Measurements from ENCODE around the gene TRIM62.

DNA sequence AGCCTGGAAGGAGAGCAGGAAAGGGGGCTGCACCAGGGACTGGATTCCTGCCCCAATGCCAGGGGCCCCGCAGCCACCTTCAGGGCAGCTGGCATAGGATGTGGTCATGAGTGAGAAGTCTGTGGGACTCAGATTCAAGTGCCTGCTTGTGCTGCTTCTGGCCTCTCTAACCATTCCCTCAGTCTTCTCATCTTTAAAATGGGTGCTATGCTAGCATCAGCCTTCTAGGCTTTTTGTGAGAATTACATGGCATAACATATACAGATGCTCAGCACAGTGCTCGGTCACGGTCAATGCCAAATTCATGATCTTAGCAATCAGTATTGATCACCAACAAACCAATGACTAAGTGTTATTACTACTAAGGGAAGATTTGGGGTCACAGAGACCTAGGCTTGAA, 23.5 kb downstream of the TRIM62 start:
- TF ChIP-seq SIN3A (IDR thresholded peaks at IDR 0.05; ENCODE audit: borderline replicate concordance, insufficient read depth, low read length), result no peak
- TF ChIP-seq TAF1 (IDR thresholded peaks at IDR 0.05; ENCODE audit: borderline replicate concordance, insufficient read depth, low read length), result no peak
- TF ChIP-seq POLR2AphosphoS5 (IDR thresholded peaks at IDR 0.05; ENCODE audit: low read depth, low read length), result no peak
- TF ChIP-seq, protein P1, sequence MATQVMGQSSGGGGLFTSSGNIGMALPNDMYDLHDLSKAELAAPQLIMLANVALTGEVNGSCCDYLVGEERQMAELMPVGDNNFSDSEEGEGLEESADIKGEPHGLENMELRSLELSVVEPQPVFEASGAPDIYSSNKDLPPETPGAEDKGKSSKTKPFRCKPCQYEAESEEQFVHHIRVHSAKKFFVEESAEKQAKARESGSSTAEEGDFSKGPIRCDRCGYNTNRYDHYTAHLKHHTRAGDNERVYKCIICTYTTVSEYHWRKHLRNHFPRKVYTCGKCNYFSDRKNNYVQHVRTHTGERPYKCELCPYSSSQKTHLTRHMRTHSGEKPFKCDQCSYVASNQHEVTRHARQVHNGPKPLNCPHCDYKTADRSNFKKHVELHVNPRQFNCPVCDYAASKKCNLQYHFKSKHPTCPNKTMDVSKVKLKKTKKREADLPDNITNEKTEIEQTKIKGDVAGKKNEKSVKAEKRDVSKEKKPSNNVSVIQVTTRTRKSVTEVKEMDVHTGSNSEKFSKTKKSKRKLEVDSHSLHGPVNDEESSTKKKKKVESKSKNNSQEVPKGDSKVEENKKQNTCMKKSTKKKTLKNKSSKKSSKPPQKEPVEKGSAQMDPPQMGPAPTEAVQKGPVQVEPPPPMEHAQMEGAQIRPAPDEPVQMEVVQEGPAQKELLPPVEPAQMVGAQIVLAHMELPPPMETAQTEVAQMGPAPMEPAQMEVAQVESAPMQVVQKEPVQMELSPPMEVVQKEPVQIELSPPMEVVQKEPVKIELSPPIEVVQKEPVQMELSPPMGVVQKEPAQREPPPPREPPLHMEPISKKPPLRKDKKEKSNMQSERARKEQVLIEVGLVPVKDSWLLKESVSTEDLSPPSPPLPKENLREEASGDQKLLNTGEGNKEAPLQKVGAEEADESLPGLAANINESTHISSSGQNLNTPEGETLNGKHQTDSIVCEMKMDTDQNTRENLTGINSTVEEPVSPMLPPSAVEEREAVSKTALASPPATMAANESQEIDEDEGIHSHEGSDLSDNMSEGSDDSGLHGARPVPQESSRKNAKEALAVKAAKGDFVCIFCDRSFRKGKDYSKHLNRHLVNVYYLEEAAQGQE (IDR thresholded peaks at IDR 0.05; ENCODE audit: insufficient read depth in 1 of 2, low read depth in 2 of 2, low read length in 2 of 2), result no peak
